Heart left ventricle (tissue), 13 donors: ENCODE results near the gene BLOC1S1.

ENCODE experiments used
- CTCF ChIP-seq, 12 donors: fragments of 200-600 bp; sonication (generic) in 4 of 12; IDR thresholded peaks; one replicate each; pipeline versions ENCODE4 v1.5.0 to v1.8.0; 2018 to 2022; ENCODE audit warnings: antibody characterized with exemption in 12 of 12, mild to moderate bottlenecking in 5 of 12
- POLR2A ChIP-seq, 2 donors: fragments of 450-650 bp; IDR thresholded peaks; one replicate each; pipeline ENCODE4 v1.6.1; 2017; ENCODE audit warnings: antibody characterized with exemption in 2 of 2, mild to moderate bottlenecking in 2 of 2, moderate library complexity in 2 of 2
- donor health status: ischemic (EF 13 %, LVEDD 7.1; RV severe dilation, severe dysfunction).
- donor health status: DM: no; HTN: yes; CAD: no.
- donor health status: DM: no; HTN: no; CAD: no.
- donor health status: ischemic (EF 25% LVEDD 6.9; RV normal size, moderate dysfunction).
- donor health status: ischemic (EF 25% LVEDD 5.7; RV mildly dilated, moderate dysfunction).
- donor health status: ischemic (EF 35%, LVEDD 5.7; RV mildly dilated, moderate dysfunction).
- donor health status: nonischemic (EF 11% LVEDD 7.7; RV severe dilation, severe dysfunction).
- donor health status: DM: yes; HTN: yes; CAD: no.
- donor health status: PGD.
- donor health status: ischemic (EF 29% LVEDD 5.4; RV normal size, mild dysfunction).
- donor health status: nonischemic (EF 23%, LVEDD 6.1; RV moderate dilation, normal function).

- TF ChIP-seq CTCF (IDR thresholded peaks at IDR 0.05) = no peak
- TF ChIP-seq POLR2A (IDR thresholded peaks at IDR 0.05) = no peak
Observed at GRCh38 chr12:55745361-55746173, 29.7 kb downstream of the BLOC1S1 start.
